Measurements from ENCODE around the gene CAPS2. TPM values are rescaled to one million over a fixed set of nuclear protein-coding genes. Genes with fewer than 3 reads are reported as not detected.

Gene CAPS2
- total RNA-seq, 4 donors from 2014 or later: 2.6 to 19.4 (median 8.4) TPM

- no peak for TF ChIP-seq EP300 (IDR thresholded peaks at IDR 0.05)
- H3K9me3 ChIP-seq: no peaks in the 10 kb centered on the region
- no peaks in the 10 kb centered on the region for H3K36me3 ChIP-seq
- H3K27me3 ChIP-seq: no peaks in the 10 kb centered on the region
- no peaks in the 10 kb centered on the region for H3K4me1 ChIP-seq
- H3K27ac ChIP-seq: no peak overlapping the region
- WGBS: 33% methylated on average over 3 of the region's 3 CpGs
- no peak overlapping the region for H3K4me3 ChIP-seq
- no peak for DNase-seq (ENCODE audit: low spot score in 2 of 2)
Measured at GRCh38 chr12:75294336-75294735, 35.8 kb downstream of the CAPS2 start.

GRCh38 chr12:75291014-75291413 lies 39.1 kb downstream of the CAPS2 start:
- H3K36me3 ChIP-seq: no peaks in the 10 kb centered on the region
- H3K9me3 ChIP-seq: no peaks in the 10 kb centered on the region
- H3K27me3 ChIP-seq: no peaks in the 10 kb centered on the region
- WGBS: 93% methylated on average over 1 of the region's 1 CpG
- TF ChIP-seq POLR2AphosphoS5 (IDR thresholded peaks at IDR 0.05): no peak
- H3K4me3 ChIP-seq: no peak overlapping the region
- H3K27ac ChIP-seq: no peak overlapping the region
- no peaks in the 10 kb centered on the region for H3K4me1 ChIP-seq
- DNase-seq (ENCODE audit: low spot score in 2 of 2): no peak

GRCh38 chr12:75289753-75290152 lies 40.4 kb downstream of the CAPS2 start:
- H3K27ac ChIP-seq: no peak overlapping the region
- no peak for TF ChIP-seq EP300 (IDR thresholded peaks at IDR 0.05)
- TF ChIP-seq CTCF (IDR thresholded peaks at IDR 0.05): no peak
- TF ChIP-seq POLR2AphosphoS5 (IDR thresholded peaks at IDR 0.05): no peak
- TF ChIP-seq POLR2A (IDR thresholded peaks at IDR 0.05): no peak

GRCh38 chr12:75288860-75289259 lies 41.3 kb downstream of the CAPS2 start:
- Histone ChIP-seq H3K27me3 (no peaks in the 10 kb centered on the region), H3K4me3 (no peak overlapping the region), H3K27ac (no peak overlapping the region), H3K36me3 (no peaks in the 10 kb centered on the region), H3K4me1 (no peaks in the 10 kb centered on the region), H3K9me3 (no peaks in the 10 kb centered on the region)
- no peak for DNase-seq (ENCODE audit: low spot score in 2 of 2)
- WGBS: 83% methylated on average over 1 of the region's 1 CpG
- no peak for TF ChIP-seq CTCF (IDR thresholded peaks at IDR 0.05)
- TF ChIP-seq EP300 (IDR thresholded peaks at IDR 0.05): no peak
- TF ChIP-seq POLR2A (IDR thresholded peaks at IDR 0.05): no peak
- no peak for TF ChIP-seq POLR2AphosphoS5 (IDR thresholded peaks at IDR 0.05)

More at GRCh38 chr12:75289753-75290152, 40.4 kb downstream of the CAPS2 start:
- Histone ChIP-seq H3K9me3 (no peaks in the 10 kb centered on the region), H3K27me3 (no peaks in the 10 kb centered on the region), H3K4me3 (no peak overlapping the region), H3K36me3 (no peaks in the 10 kb centered on the region), H3K4me1 (no peaks in the 10 kb centered on the region)
- 69% methylated on average over 1 of the region's 1 CpG for WGBS
- no peak for DNase-seq (ENCODE audit: low spot score in 2 of 2)

GRCh38 chr12:75275702-75276101 lies 54.4 kb downstream of the CAPS2 start:
- Histone ChIP-seq H3K27me3 (no peaks in the 10 kb centered on the region), H3K4me3 (no peak overlapping the region), H3K4me1 (no peaks in the 10 kb centered on the region), H3K36me3 (no peaks in the 10 kb centered on the region), H3K27ac (no peak overlapping the region), H3K9me3 (no peaks in the 10 kb centered on the region)
- no peak for DNase-seq (ENCODE audit: low spot score in 2 of 2)
- TF ChIP-seq POLR2A (IDR thresholded peaks at IDR 0.05) (no peak), POLR2AphosphoS5 (IDR thresholded peaks at IDR 0.05) (no peak), EP300 (IDR thresholded peaks at IDR 0.05) (no peak), CTCF (IDR thresholded peaks at IDR 0.05) (no peak)
- WGBS: 96% methylated on average over 2 of the region's 2 CpGs

- no peaks in the 10 kb centered on the region for H3K9me3 ChIP-seq
- H3K27me3 ChIP-seq: no peaks in the 10 kb centered on the region
- no peak overlapping the region for H3K4me3 ChIP-seq
- H3K4me1 ChIP-seq: no peaks in the 10 kb centered on the region
- WGBS: 58% methylated on average over 5 of the region's 5 CpGs
- H3K27ac ChIP-seq: no peak overlapping the region
- no peaks in the 10 kb centered on the region for H3K36me3 ChIP-seq
- DNase-seq (ENCODE audit: low spot score in 2 of 2): no peak
- TF ChIP-seq POLR2A (IDR thresholded peaks at IDR 0.05): no peak
- TF ChIP-seq EP300 (IDR thresholded peaks at IDR 0.05): no peak
- no peak for TF ChIP-seq CTCF (IDR thresholded peaks at IDR 0.05)
- no peak for TF ChIP-seq POLR2AphosphoS5 (IDR thresholded peaks at IDR 0.05)
Measured at GRCh38 chr12:75271576-75271975, 58.5 kb downstream of the CAPS2 start.

Data from suprapubic skin (tissue), 4 donors.